Measurements from ENCODE around the gene FILIP1L. TPM values are rescaled to one million over a fixed set of nuclear protein-coding genes. Genes with fewer than 3 reads are reported as not detected.

FILIP1L gene
- total RNA-seq, 1 donor from 2014 or later, result 28.6 TPM

DNA sequence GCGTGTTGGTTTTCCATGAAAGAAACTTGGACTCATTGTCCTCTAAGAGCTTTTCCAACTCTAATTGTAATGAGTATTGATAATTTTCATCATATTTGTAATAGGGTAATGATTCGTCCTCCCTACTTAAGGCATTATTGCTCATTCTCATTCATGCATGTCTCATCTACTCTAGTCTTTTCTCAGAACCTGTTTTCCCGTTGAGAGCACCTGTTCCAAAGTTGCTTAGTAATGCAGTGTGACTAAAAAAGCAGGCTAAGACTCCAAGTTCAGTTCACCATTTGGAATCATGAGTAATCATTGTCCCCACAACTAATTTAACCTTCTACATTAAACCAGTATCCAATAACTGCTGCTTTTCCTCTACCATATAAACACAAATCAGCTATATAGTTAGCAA lies 84.0 kb downstream of the FILIP1L start:
- no peak for DNase-seq
- intact Hi-C loops (cut with micrococcal nuclease), result no loop called here

DNA sequence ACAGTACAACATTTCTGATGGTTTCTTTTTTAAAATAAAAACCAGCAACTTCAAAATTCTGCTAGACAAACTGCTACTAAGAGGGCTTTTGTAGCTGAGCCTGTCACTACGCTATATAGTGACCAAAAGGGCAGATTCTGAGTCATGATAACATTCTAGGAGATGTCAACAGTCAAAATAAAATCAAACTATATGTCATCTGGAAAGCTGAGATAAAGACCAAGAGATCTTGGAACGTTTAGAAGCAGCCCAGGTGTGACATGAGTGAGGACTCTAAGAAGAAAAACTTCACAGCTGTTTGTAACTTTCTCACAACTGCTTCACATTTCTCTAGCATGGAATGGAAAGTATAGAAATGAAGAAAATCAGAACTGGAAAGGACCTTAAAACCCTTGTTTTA lies 84.6 kb downstream of the FILIP1L start:
- intact Hi-C loops (cut with micrococcal nuclease), result no loop called here
- DNase-seq (no peak), ATAC-seq (no peak)

More for the DNA sequence above, 84.0 kb downstream of the FILIP1L start:
- ATAC-seq, result no peak

DNA sequence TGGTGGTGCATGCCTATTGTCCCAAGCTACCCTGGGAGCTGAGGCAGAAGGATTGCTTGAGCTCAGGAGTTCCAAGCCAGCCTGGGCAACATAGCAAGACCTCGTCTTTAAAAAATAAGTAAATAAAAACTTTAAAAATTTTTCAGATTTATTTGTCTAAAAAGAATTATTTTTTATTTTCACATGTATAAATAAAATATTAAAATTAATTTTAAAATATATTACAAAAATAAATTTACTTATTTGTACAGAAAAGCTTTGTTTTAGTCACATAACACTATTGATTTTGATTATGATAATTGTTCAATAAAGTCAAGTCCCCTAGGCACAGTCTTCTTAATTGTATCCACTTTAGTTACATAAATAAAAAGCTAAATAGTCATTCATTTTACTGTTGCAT lies 85.2 kb downstream of the FILIP1L start:
- no peak for DNase-seq
- no peak for ATAC-seq
- intact Hi-C loops (cut with micrococcal nuclease), result no loop called here

DNA sequence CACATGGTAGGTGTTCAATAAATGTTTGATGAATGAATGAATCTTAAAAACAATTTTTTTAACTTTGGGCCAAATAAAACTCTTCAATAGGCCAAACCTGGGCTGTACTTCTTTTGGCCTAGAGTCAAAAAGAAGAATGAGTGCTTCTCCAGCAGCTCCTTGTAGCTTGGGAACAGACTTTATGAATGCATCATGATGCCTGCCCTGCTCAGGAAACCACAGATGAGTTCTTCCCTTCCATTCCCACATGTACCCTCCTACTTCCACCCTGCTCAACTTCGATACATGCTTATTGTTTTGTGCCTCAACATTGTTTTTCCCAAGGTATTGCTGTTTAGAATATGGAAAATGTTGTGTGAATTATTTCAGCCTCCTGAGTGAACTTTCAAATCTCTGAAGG lies 87.0 kb downstream of the FILIP1L start:
- DNase-seq, result no peak

DNA sequence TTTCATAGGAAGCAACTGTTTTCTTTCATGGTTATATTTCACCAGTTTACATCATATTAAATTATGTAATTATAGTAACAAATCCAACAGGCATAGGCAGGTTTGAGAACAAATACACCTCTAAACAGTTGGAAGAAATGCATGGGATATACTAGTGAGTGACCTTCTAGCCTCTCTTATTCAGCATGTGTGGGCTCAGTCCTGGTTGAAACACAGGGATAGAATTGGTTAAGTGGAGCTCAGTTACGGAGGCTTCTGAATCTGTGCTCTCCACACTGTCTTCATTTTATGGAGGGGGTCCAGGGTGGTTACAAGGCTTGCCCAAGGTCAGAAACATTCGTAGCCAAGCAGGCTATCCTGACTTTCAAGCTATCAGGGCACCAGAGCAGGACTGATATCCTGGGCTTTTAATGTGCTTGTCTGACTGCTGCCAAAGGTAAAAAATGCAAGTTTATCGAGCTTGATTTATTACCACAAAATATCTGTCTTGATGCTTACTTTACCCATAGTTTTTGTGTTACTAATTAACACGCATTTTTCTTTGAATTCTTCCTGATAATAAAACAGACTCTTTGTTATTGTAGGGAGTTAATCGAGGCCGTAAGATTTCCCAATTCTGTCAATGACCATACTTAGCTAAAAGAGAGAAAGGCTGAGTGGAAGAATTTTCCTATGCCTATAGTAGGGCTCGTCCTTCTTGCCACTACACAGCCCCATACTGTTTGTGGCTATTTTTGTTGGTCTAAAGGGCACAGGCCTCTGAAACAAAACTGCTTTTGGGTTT lies 89.6 kb downstream of the FILIP1L start:
- intact Hi-C loops (cut with micrococcal nuclease), result no loop called here
- peak; percentile 66 for ATAC-seq
- DNase-seq, result no peak

More for the DNA sequence above, 87.0 kb downstream of the FILIP1L start:
- ATAC-seq, result no peak
- intact Hi-C loops (cut with micrococcal nuclease), result no loop called here

DNA sequence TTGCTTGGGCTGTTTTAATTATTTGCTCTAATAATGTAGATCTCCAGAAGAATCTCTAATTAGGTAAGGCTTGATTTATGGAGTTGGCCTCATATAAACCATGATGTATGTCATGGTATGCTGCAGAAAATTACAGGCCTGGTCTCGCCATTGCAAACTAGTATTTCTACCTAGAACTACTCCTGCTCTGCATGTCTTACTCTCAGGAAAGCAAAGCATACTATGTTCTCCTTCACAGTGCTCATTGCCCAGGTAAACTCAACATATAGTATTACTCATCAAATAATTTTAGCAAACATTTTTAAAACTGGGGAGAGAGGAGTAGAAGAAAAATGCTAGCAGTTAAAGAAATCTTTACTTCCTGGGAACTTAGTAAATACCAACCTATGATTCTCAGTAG lies 90.7 kb downstream of the FILIP1L start:
- DNase-seq, result no peak
- intact Hi-C loops (cut with micrococcal nuclease), result no loop called here
- ATAC-seq, result no peak

DNA sequence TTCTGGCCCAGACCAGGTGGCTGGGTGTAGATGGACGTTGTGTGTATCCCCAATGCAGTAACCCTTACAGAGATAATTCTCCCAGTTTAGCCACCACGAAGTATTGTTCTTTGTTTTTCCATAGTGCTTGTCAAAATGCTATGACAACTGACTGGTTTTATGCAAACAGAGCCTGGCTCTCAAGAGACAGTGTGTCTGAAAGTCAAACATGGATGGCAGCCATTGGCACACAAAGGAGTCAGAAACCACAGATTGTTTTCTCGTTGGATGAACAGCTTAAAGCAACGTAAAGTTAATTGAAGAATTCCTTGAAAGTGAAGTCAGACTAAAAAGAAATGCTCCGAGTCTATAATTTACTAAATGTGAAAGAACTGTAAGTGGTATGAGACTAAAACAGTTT lies 91.2 kb downstream of the FILIP1L start:
- DNase-seq (no peak), ATAC-seq (no peak)
- intact Hi-C loops (cut with micrococcal nuclease), result no loop called here

DNA sequence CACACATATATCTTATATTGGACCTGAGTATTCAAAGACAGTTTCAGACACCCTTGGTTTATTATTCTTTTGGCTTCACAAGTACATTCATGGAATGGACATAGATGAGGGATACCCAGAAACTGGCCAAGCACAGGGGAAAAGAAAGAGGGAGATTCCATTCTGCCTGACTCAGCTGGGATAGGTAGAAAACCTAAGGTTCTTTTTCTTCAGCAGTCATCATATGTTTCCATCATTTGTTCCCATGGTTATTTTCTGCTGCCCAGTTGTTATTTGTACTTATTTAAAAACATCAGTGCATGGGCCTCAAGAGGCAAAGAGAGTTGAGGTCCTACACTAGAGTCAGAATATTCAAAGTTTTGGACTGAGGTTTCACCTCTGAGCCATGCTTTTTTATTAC lies 91.8 kb downstream of the FILIP1L start:
- intact Hi-C loops (cut with micrococcal nuclease), result no loop called here
- DNase-seq, result no peak
- ATAC-seq, result no peak

DNA sequence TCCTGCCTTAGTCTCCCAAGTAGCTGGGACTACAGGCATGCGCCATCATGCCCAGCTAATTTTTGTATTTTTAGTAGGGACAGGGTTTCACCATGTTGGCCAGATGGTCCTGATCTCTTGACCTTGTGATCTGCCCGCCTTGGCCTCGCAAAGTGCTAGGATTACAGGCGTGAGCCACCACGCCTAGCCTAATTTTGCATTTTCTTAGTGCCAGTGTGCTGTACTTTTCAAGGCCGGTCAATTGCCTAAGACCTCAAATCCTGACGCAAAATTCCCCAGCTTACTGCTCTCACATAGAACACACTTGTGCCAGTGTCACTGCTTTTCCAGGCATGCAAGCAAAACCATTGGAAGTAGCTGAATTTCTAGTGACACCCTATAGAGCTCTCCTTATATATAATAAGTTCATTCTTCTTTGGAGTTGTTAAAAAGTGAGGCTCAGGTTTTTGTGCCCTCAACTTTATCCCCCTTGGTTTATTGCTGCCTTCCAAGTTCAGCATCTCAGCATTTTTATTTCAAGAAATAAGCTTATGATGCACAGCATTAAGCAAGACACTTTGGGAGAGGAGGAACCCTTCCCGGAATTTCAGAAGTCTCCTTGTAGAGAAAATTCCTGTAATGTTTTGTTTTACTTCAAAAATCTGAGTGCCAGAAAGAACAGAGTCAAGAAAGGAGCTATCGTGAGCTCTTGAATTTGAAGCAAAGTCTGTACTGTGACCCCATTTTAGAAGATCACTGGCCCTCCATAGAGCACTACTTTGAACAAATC lies 93.2 kb downstream of the FILIP1L start:
- DNase-seq (no peak), ATAC-seq (no peak)
- intact Hi-C loops (cut with micrococcal nuclease), result no loop called here

DNA sequence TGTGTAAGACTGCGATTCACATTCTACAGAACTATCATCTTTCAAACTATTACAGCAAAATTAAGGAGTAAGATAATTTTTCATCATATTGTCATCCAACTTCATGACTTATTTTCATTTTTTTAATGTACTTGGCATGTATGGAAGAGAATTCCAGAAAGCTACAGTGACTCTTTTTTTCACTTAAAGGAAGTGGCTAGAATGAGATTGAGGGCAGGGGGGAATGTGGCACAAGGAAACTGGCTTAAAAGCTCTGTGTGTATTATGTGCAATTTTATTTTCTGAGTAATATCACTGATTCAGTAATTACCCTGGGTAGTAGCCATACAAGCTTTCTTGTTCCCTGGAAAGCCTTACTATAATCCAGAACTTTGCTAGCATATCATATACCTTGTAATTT lies 94.6 kb downstream of the FILIP1L start:
- no peak for ATAC-seq
- no peak for DNase-seq
- intact Hi-C loops (cut with micrococcal nuclease), result no loop called here

DNA sequence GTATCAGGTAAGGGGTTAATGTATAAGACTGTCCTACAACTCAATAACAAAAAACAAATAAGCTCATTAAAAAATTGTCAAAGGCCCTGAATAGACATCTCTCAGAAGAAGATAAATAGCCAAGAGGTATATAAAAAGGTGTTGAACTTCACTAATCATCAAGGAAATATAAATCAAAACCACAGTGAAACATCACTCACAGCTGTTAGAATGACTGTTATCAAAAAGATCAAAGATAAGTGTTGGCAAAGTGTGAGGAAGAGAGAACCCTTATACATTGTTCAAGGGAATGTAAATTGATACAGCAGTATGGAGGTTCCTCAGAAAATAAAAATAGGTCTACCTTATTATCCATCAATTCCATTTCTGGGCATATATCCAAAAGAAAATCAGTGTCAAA lies 95.5 kb downstream of the FILIP1L start:
- no peak for DNase-seq
- intact Hi-C loops (cut with micrococcal nuclease), result no loop called here
- no peak for ATAC-seq

DNA sequence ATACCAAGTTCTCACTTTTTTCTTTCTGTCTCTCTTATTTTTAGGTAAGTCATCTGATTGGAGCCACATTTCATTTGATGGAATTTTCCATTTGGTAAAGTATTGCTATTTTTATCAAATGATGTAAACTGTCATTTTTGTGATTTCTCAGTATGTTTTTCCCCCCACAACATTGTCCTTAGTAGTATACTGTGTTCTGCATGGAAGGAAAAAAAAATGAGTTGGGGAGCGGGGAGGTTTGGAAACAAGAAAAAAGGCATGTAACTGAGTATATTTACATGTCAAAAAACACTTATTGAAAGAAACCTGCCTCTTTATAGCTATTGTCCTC lies 104.2 kb downstream of the FILIP1L start:
- no peak for ATAC-seq
- DNase-seq, result no peak
- intact Hi-C loops (cut with micrococcal nuclease), result no loop called here

DNA sequence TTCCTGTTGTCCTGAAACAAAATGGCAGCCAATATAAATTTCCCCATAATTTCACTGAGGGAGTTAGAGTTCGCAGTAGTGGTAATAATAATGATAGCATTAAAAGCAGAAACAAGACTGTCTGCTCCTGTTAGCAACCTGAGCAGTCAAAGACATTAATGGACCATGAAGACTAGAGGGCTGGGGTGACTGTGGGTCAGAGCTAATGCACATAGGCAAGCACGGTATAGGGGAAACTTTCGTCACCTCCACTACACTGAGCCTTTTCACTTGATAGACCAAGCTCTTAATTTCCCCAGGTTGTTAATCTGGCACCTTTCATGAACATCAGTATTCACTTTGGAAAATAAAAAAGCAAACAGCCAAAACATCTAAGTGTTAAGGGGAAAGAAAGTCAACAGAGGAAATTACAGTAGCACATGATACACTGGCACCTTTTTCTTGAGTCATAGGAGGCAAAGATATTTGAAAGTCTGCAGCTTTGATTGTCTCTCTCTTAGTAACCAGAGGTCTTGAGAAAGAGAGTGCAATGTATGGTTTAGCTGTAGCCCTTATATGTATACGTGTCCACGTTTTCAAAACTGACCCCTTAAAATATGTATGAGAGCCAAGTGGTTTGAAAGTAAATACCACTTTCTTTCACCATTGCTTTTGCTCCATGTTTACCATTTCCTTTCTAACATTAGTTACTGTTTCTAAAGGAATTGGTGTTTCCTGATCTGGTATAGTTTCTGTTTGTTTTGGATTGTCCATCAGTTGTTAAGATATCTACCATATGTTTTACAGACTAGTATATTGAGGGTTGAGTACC lies 104.8 kb downstream of the FILIP1L start:
- ATAC-seq (no peak), DNase-seq (no peak)
- intact Hi-C loops (cut with micrococcal nuclease), result no loop called here

DNA sequence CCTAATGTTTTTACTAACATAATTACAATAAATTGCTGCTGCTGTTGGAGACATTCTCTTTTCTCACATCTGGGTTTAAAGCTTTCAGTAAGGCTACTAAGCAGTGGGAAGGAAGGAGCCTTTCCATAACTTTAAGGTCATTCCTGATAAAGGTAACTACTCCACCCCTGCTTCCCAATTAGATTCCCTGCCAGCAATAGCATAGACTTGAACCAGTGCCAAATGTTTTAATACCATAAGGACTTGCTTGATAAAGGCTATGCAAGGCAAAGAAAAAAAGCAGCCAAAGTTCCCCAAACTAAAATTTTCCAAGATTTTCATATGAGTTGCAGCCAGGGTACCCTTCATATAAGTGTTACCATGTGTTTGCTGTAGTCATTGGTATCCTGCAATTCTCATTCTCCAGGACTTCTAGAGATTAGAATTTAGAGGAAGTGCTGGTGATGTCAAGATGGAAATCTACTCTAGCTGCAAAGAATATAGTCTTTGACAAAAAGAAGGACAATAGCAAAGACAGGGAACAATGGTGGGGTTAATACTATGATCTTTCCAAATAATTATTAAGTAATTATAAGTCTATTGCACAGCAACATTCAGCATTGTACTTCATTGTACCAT lies 106.1 kb downstream of the FILIP1L start:
- no peak for DNase-seq
- intact Hi-C loops (cut with micrococcal nuclease), result no loop called here
- peak; percentile 23 for ATAC-seq

DNA sequence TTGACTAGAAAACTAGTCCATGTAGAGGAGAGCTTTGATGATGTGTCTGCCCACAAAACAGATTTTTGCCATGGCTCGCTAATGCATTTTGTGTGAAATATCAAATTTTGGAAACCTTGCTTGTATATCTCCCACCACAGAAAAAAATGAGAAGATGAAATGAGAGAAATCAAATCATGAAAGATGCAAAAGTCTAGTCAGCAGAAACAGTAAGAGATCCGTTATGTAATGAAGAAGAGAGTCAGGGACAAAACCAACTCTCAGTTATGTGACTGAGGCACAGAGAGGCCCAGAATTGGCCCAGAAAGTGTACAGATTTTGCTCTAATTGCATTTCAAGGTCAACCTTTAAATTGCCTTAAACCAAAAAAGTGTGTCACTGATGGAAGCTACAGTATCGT lies 107.0 kb downstream of the FILIP1L start:
- intact Hi-C loops (cut with micrococcal nuclease), result no loop called here
- DNase-seq (no peak), ATAC-seq (no peak)

DNA sequence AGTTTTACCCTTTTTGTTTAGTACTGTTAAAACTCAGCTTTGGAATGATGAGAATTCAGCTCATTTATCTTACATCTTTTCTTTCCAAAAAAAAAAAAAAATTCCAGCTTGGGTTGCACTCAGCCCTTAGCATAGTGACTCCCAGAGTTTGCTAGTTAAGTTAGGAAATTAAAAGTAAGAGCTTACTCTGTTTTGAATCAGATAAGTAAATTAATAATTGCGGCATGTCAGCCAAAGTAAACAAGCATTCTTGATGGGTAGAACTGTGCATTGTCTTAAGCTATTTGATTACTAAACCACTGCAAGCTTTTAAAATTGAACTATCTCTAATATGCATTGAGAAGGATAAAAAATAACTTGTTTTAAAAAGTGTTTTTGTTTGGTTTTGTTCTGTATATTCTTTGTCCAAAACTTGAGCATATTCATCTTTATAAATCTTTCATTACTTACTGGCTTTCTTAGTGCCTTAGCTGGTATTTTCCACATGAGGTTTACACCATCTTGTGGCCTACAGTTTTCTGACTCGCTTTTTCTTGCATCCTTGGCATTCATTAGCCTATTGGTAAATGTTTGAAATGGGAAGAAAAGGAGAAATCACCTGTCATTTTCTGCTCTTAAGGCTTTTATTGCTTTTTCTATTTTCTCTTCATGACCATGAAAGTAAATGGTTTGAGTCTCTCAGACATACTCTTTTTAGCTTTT lies 107.6 kb downstream of the FILIP1L start:
- intact Hi-C loops (cut with micrococcal nuclease), result no loop called here
- peak; percentile 13 for ATAC-seq

DNA sequence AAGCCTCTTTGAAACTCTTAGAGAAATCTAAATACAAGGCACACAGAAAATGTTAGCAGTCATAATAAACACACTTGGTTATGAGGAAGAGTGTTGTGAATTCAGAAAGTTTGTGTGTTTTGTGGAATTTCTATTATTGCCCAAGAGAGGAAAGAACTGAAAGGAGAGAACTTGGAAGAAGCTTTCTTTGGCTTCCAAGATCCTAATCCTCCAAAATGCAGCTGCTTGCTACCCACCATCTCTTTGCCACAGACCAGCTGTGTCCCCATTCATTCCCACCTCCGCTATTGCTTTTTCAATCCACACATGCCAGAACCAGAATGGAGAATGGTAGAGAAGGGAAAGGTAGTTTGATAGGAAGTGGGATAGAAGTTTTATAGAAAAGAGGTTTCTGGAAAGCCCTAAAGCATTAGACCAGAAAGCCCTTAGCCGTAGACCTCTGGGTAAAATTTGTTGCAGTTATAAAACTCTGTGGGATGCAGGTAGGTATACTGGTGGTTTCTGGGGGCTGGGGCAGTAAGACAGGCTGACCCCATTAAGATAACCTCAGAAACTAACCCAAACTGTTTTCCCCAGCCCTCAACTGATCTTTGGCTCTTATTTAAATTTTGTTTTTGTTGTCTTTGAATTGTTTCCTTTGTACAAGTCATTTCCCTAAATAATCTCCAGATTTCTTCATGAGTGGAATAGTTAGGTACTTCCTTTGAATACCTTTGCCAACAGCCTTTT lies 108.5 kb downstream of the FILIP1L start:
- ATAC-seq, result no peak
- intact Hi-C loops (cut with micrococcal nuclease), result no loop called here
- no peak for DNase-seq

More for the DNA sequence above, 107.6 kb downstream of the FILIP1L start:
- no peak for DNase-seq

DNA sequence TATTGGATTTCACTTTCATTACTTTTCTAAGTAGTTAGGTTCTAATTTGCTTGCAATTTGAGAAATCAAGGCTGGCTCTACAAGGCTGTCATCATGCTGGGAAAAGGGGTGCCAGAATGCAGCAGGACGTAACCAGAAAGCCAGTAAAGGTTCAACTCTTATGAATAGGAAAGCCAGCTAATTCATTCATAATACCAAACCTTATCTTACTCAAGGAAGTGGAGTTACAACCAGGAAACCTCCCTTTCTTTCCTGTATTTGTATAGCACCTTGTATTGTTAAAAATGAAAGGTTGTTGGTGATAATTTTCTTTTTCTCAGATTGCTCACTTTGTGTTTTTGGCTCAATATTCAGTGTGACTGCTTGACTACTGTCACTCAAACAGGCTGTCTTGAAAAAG lies 109.4 kb downstream of the FILIP1L start:
- no peak for DNase-seq
- ATAC-seq, result no peak
- intact Hi-C loops (cut with micrococcal nuclease), result no loop called here
